ENCODE results near the gene SRD5A1. TPM values are rescaled to one million over a fixed set of nuclear protein-coding genes. Genes with fewer than 3 reads are reported as not detected.

The SRD5A1 gene
- total RNA-seq, 1 experiment from 2014 or later: 24.7 TPM

DNA sequence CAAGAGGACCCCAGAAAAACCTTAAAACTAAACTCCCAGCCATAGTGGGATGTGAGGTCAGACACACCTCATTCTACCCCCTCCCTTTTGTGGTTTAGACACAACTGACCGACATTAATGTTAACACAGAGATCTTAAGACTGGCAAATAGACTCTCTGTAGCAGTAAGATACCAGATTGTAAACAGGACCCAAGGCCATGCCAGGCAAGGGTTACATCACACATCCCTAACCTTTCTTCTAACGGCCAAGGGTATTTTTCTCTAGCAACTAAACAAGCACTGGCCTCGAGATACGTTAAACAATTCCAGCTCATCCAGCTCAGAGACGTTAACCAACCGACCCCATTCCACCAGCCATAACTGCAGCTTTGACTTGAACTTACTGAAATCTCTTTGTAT lies 39.2 kb upstream of the SRD5A1 start (continued):
- TF ChIP-seq, protein P1, sequence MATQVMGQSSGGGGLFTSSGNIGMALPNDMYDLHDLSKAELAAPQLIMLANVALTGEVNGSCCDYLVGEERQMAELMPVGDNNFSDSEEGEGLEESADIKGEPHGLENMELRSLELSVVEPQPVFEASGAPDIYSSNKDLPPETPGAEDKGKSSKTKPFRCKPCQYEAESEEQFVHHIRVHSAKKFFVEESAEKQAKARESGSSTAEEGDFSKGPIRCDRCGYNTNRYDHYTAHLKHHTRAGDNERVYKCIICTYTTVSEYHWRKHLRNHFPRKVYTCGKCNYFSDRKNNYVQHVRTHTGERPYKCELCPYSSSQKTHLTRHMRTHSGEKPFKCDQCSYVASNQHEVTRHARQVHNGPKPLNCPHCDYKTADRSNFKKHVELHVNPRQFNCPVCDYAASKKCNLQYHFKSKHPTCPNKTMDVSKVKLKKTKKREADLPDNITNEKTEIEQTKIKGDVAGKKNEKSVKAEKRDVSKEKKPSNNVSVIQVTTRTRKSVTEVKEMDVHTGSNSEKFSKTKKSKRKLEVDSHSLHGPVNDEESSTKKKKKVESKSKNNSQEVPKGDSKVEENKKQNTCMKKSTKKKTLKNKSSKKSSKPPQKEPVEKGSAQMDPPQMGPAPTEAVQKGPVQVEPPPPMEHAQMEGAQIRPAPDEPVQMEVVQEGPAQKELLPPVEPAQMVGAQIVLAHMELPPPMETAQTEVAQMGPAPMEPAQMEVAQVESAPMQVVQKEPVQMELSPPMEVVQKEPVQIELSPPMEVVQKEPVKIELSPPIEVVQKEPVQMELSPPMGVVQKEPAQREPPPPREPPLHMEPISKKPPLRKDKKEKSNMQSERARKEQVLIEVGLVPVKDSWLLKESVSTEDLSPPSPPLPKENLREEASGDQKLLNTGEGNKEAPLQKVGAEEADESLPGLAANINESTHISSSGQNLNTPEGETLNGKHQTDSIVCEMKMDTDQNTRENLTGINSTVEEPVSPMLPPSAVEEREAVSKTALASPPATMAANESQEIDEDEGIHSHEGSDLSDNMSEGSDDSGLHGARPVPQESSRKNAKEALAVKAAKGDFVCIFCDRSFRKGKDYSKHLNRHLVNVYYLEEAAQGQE (IDR thresholded peaks at IDR 0.05; ENCODE audit: low read depth): no peak
- TF ChIP-seq, protein P2, sequence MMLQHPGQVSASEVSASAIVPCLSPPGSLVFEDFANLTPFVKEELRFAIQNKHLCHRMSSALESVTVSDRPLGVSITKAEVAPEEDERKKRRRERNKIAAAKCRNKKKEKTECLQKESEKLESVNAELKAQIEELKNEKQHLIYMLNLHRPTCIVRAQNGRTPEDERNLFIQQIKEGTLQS (IDR thresholded peaks at IDR 0.05): no peak

DNA sequence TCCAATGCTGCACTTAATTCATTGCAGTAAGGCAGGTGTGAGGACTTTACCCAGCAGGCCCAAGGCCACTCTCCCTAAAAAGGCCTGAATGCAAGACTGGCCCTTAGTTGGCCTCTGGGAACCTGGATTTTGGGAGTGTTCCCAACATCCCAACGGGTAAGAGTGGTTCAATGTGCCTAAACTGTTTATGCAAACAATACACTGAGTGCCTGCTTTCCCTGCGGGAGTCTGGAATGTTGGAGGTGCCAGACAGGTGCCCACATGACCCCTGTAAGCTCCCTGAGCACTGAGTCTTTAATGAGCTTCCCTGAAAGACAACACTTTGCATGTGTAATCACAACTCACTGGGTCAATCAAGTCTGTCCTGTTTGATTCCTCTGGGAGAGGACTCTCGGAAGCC lies 37.8 kb upstream of the SRD5A1 start:
- no peaks in the 10 kb centered on the region for H3K4me1 ChIP-seq (ENCODE audit: control insufficient read depth in 1 of 2, insufficient read depth in 2 of 2, low read length in 2 of 2)
- ChIA-PET CTCF (no interaction called here), POLR2A (no interaction called here), RAD21 (ENCODE audit: low non-redundant PET in 1 of 2, low total read pairs in 2 of 2, uncharacterized antibody in 2 of 2, unreplicated experiment in 2 of 2) (no interaction called here)
- no peaks in the 10 kb centered on the region; the same call in 1 of the 2 replicates for H4K20me1 ChIP-seq (ENCODE audit: insufficient read depth)
- no peak overlapping the region for H3K4me2 ChIP-seq (ENCODE audit: low read length)
- H3K9me2 ChIP-seq (ENCODE audit: insufficient read depth): no peaks in the 10 kb centered on the region
- TF ChIP-seq ZFX (IDR thresholded peaks at IDR 0.05) (0 out of 2 replicates have a peak, but pooled peaks have one; percentile 14), EGR1 (IDR thresholded peaks at IDR 0.05; ENCODE audit: low read depth) (no peak), ELF1 (IDR thresholded peaks at IDR 0.05; ENCODE audit: borderline replicate concordance, low read depth) (no peak), SP1 (IDR thresholded peaks at IDR 0.05; ENCODE audit: low read depth) (no peak), EZH2phosphoT487 (IDR thresholded peaks at IDR 0.05; ENCODE audit: borderline replicate concordance) (no peak)
- TF ChIP-seq, protein P1 (IDR thresholded peaks at IDR 0.05; ENCODE audit: low read depth): no peak
- TF ChIP-seq, protein P3, sequence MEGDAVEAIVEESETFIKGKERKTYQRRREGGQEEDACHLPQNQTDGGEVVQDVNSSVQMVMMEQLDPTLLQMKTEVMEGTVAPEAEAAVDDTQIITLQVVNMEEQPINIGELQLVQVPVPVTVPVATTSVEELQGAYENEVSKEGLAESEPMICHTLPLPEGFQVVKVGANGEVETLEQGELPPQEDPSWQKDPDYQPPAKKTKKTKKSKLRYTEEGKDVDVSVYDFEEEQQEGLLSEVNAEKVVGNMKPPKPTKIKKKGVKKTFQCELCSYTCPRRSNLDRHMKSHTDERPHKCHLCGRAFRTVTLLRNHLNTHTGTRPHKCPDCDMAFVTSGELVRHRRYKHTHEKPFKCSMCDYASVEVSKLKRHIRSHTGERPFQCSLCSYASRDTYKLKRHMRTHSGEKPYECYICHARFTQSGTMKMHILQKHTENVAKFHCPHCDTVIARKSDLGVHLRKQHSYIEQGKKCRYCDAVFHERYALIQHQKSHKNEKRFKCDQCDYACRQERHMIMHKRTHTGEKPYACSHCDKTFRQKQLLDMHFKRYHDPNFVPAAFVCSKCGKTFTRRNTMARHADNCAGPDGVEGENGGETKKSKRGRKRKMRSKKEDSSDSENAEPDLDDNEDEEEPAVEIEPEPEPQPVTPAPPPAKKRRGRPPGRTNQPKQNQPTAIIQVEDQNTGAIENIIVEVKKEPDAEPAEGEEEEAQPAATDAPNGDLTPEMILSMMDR (IDR thresholded peaks at IDR 0.05 in 2 of 3, conservative IDR thresholded peaks at IDR 0.05 in 1 of 3; ENCODE audit: borderline replicate concordance in 1 of 3, insufficient read depth in 1 of 3, low read depth in 2 of 3, low read length in 2 of 3): no peak
- peaks cover 22% of the 10 kb centered on the region in 2 experiments; a peak in 3 of 4 replicates for H3K36me3 ChIP-seq (ENCODE audit: control insufficient read depth in 1 of 2, insufficient read depth in 2 of 2, low read length in 2 of 2)
- no peak overlapping the region for H3K4me3 ChIP-seq (replicated peaks in 1 of 2; ENCODE audit: low read depth in 1 of 2, low read length in 2 of 2)
- no peaks in the 10 kb centered on the region for H3K27me3 ChIP-seq (ENCODE audit: insufficient read depth, low read length)
- no peak overlapping the region for H2AFZ ChIP-seq (ENCODE audit: low read depth, low read length, poor library complexity, severe bottlenecking)
- intact Hi-C loops (cut with micrococcal nuclease): no loop called here
- BruUV-seq (replicated peaks): no TSS peak
- DNase-seq (ENCODE audit: low read depth, low spot score) (no peak), ATAC-seq (no peak)
- no peak overlapping the region for H3K9ac ChIP-seq (ENCODE audit: low read length)
- no peaks in the 10 kb centered on the region for H3K79me2 ChIP-seq (ENCODE audit: insufficient read depth, low read length)
- no peak overlapping the region for H3K27ac ChIP-seq (ENCODE audit: low read depth, low read length)
- no peaks in the 10 kb centered on the region for H3K9me3 ChIP-seq (ENCODE audit: control insufficient read depth in 1 of 2, insufficient read depth in 1 of 2, low read depth in 1 of 2, low read length in 2 of 2)

All from HCT116 (cell line).